Neutrophil (primary cell): Measurements from ENCODE around the gene FKBP15.

Experiments
- H3K27ac ChIP-seq: fragments of 200-600 bp; sonication (generic); 2 replicates; pipeline ENCODE4 v1.5.1; 2016; ENCODE audit warnings: mild to moderate bottlenecking, moderate library complexity
- H3K27me3 ChIP-seq: fragments of 200-600 bp; sonication (generic); 2 replicates; pipeline ENCODE4 v1.6.0; 2016; ENCODE audit warnings: mild to moderate bottlenecking
- H3K36me3 ChIP-seq: fragments of 200-600 bp; sonication (generic); 2 replicates; pipeline ENCODE4 v1.5.1; 2017
- H3K4me1 ChIP-seq, 2 experiments: fragments of 200-600 bp in 1 of 2; sonication (generic) in 1 of 2; 1 replicate in 1 of 2; 2 replicates in 1 of 2; pipeline versions ENCODE4 v1.5.1 to v1.6.1; 2013 to 2016; ENCODE audit warnings: low read depth in 1 of 2, low read length in 1 of 2, mild to moderate bottlenecking in 1 of 2, moderate library complexity in 1 of 2; ENCODE audit not compliant: control insufficient read depth in 1 of 2, insufficient read depth in 1 of 2
- H3K4me3 ChIP-seq, 2 experiments: fragments of 200-600 bp in 1 of 2; sonication (generic) in 1 of 2; 1 replicate in 1 of 2; 2 replicates in 1 of 2; pipeline ENCODE4 v1.5.1; 2013 to 2016; ENCODE audit warnings: low read depth in 1 of 2, low read length in 1 of 2, mild to moderate bottlenecking in 1 of 2, moderate library complexity in 1 of 2
- H3K9me3 ChIP-seq: fragments of 200-600 bp; sonication (generic); 2 replicates; pipeline ENCODE4 v1.5.1; 2016
- TF ChIP-seq, protein P1 (sequence below): fragments of 200-600 bp; sonication (generic); IDR thresholded peaks from 2 replicates; pipeline ENCODE4 v1.5.1; 2016; ENCODE audit warnings: antibody characterized with exemption

FKBP15 gene

DNA sequence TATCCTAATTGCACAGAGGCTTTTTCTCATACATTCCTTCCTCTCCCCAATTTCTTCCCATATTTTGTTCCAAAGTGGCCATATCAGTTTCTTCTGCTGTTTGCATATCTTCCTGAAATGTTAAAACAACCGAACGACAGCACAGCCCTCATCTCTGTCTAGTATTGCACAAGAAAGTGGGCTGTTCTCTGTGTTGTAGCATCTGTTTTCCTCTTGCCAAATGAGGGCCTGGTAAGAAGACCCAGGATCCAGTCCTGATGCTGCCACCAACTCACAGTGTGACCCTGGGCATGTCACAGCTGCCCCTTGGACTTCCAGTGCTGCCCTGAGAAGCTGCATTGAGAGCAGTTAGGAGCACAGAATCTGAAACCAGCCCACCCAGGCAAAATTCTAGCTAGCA, 66.1 kb downstream of the FKBP15 start:
- H3K4me3 ChIP-seq: peak overlapping the region; percentile 8 to 38

DNA sequence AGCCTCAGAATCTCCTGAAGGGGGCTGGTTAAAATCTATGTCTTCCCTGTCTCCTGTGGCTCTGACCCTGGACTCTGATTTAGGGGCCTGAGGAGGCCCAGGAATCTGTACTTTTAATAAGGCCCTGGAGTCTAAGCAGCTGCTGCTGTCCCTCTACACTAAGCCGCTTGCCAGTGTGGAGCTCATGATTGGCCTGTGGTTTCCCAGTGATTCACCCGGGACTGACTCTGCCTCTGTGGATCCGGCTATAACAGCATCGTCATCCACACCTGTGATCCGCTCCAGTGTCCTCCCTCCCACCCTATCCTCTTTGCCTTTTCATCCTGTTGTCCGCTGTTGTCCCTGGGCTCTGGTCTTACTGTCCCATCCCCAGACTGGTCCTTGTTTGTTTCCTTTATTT, 66.6 kb downstream of the FKBP15 start:
- TF ChIP-seq, protein P1, sequence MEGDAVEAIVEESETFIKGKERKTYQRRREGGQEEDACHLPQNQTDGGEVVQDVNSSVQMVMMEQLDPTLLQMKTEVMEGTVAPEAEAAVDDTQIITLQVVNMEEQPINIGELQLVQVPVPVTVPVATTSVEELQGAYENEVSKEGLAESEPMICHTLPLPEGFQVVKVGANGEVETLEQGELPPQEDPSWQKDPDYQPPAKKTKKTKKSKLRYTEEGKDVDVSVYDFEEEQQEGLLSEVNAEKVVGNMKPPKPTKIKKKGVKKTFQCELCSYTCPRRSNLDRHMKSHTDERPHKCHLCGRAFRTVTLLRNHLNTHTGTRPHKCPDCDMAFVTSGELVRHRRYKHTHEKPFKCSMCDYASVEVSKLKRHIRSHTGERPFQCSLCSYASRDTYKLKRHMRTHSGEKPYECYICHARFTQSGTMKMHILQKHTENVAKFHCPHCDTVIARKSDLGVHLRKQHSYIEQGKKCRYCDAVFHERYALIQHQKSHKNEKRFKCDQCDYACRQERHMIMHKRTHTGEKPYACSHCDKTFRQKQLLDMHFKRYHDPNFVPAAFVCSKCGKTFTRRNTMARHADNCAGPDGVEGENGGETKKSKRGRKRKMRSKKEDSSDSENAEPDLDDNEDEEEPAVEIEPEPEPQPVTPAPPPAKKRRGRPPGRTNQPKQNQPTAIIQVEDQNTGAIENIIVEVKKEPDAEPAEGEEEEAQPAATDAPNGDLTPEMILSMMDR: no peak
- peak overlapping the region; percentile 8 to 38 for H3K4me3 ChIP-seq
- H3K27me3 ChIP-seq: no peaks in the 10 kb centered on the region
- H3K4me1 ChIP-seq: peaks cover 61 to 65% of the 10 kb centered on the region in 2 experiments
- H3K36me3 ChIP-seq: peaks cover 38% of the 10 kb centered on the region
- H3K9me3 ChIP-seq: no peaks in the 10 kb centered on the region
- H3K27ac ChIP-seq: peak overlapping the region; percentile 94

More for the DNA sequence above, 66.1 kb downstream of the FKBP15 start:
- Histone ChIP-seq H3K27ac (peak overlapping the region; percentile 94), H3K4me1 (peaks cover 61 to 65% of the 10 kb centered on the region in 2 experiments), H3K36me3 (peaks cover 42% of the 10 kb centered on the region), H3K9me3 (no peaks in the 10 kb centered on the region), H3K27me3 (no peaks in the 10 kb centered on the region)
- TF ChIP-seq, protein P1: no peak

DNA sequence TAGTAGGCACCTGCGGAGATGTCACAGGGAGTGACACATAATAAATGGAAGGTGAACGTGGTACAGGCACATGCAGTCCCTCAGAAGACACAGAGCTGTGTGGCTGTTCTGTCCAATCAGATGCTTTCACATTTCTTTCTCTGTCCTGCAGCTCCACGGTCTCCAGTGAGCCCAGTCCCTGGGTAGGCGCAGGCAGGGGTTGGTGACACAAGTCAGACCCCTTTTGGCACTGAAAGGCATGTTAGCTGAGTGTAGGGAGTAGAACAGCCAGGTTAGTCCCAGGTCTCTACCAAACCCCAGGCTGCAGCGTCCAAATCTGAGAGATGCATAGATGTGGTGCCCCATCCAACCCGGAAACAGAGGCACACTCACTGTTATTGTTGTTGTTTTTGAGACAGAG, 67.5 kb downstream of the FKBP15 start:
- H3K27me3 ChIP-seq: no peaks in the 10 kb centered on the region
- H3K27ac ChIP-seq: peak overlapping the region; percentile 94
- H3K4me1 ChIP-seq: peaks cover 61 to 65% of the 10 kb centered on the region in 2 experiments
- TF ChIP-seq, protein P1: no peak
- peaks cover 29% of the 10 kb centered on the region for H3K36me3 ChIP-seq
- H3K4me3 ChIP-seq: peak overlapping the region; percentile 68 to 98
- H3K9me3 ChIP-seq: no peaks in the 10 kb centered on the region

DNA sequence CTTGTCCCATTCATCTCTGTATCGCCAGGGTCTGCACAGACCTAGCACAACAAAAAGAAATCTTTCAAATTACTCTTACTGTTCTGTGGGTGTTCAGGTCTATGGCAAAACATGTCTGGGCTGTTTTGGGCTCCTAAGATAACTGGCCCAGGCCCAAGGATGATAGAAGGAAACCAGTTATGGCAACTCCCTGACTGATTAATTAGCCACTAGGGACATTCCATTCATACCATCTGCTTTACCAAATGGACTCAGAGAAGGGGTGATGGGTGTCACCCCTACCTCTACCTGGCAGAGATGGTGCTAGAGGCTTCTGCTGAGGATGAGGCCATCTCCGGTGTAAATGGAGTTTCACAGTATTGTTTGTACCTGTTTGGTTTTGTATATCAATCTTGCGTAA, 68.4 kb downstream of the FKBP15 start:
- TF ChIP-seq, protein P1: no peak
- peak overlapping the region; percentile 68 to 98 for H3K4me3 ChIP-seq
- peaks cover 20% of the 10 kb centered on the region for H3K36me3 ChIP-seq
- H3K27ac ChIP-seq: peak overlapping the region; percentile 94
- no peaks in the 10 kb centered on the region for H3K27me3 ChIP-seq
- H3K4me1 ChIP-seq: peaks cover 61 to 65% of the 10 kb centered on the region in 2 experiments
- H3K9me3 ChIP-seq: no peaks in the 10 kb centered on the region

DNA sequence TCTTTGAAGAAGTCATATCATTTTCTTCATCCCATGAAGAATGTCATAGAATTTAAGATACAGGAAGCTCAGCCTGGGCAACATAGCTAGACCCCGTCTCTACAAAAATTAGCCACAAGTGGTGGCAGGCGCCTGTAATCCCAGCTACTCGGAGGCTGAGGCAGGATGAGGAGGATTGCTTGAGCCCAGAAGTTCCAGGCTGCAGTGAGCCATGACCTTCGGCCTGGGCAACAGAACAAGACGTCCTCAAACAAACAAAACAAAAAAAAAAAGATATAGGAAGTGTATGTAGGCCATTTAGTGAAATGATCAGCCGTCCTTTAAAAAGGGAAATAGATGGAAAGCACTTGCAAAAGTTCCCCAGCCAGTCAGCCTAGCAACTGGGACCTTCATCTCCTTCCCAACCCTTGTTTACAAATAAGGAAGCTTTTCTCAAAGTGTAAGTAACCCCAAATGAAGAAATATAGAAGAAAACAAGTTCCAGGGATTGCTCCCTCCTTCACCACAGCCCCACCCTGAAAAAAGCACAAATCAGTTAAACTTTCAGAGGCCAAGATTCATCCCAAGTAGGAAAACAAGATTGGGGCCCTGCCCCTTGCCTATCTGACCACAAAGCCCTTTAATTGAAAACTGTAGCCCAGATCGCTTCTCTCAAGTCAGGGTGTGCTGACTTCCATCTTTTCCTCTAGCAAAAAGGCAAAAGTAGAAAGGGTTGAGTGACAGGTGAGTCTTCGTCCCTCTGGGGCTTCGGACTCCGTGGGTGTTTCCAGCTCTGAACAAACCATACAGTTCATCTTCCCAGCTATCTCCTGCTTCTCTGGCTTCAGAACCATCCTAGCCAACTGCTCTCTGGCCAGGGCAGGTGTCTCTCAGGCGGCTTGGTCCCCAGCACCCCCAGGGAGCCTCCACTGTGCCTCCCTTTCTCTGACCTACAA, 69.1 kb downstream of the FKBP15 start:
- peak overlapping the region; percentile 68 to 98 for H3K4me3 ChIP-seq
- peaks cover 12% of the 10 kb centered on the region for H3K36me3 ChIP-seq
- TF ChIP-seq, protein P1: no peak
- H3K27me3 ChIP-seq: no peaks in the 10 kb centered on the region
- H3K9me3 ChIP-seq: no peaks in the 10 kb centered on the region
- peaks cover 60 to 65% of the 10 kb centered on the region in 2 experiments for H3K4me1 ChIP-seq
- peak overlapping the region; percentile 94 for H3K27ac ChIP-seq
